Measurements from ENCODE around the gene ENDOU.

Gene ENDOU

GRCh38 chr12:47742253-47742825 lies 17.0 kb upstream of the ENDOU start:
- FAIRE-seq: no peak

- no peak for FAIRE-seq
These were observed 16.0 kb upstream of the ENDOU start for GRCh38 chr12:47741340-47741703.

GRCh38 chr12:47740606-47741339 lies 15.5 kb upstream of the ENDOU start:
- no peak for FAIRE-seq

- no peak for FAIRE-seq
These were observed 14.7 kb upstream of the ENDOU start for GRCh38 chr12:47739979-47740378.

GRCh38 chr12:47739297-47739696 lies 14.0 kb upstream of the ENDOU start:
- no peak for FAIRE-seq

- FAIRE-seq: no peak
These were observed 12.8 kb upstream of the ENDOU start for GRCh38 chr12:47737936-47738594.

- FAIRE-seq: no peak
These were observed 11.8 kb upstream of the ENDOU start for GRCh38 chr12:47736877-47737676.

GRCh38 chr12:47736216-47736615 lies 10.9 kb upstream of the ENDOU start:
- no peak for FAIRE-seq

GRCh38 chr12:47735649-47736048 lies 10.4 kb upstream of the ENDOU start:
- FAIRE-seq: no peak

GRCh38 chr12:47734725-47735480 lies 9.6 kb upstream of the ENDOU start:
- no peak for FAIRE-seq

GRCh38 chr12:47733142-47733541 lies 7.9 kb upstream of the ENDOU start:
- FAIRE-seq: no peak

GRCh38 chr12:47732504-47732903 lies 7.2 kb upstream of the ENDOU start:
- no peak for FAIRE-seq

GRCh38 chr12:47731723-47732122 lies 6.4 kb upstream of the ENDOU start:
- no peak for FAIRE-seq

GRCh38 chr12:47730341-47730744 lies 5.1 kb upstream of the ENDOU start:
- FAIRE-seq: no peak

GRCh38 chr12:47729233-47729632 lies 3.9 kb upstream of the ENDOU start:
- no peak for FAIRE-seq

GRCh38 chr12:47725893-47726292 lies 603 bp upstream of the ENDOU start:
- no peak for FAIRE-seq

GRCh38 chr12:47722941-47723631 lies 2.2 kb downstream of the ENDOU start:
- FAIRE-seq: no peak

- FAIRE-seq: no peak
These were observed 3.0 kb downstream of the ENDOU start for GRCh38 chr12:47722136-47722834.

GRCh38 chr12:47721431-47721973 lies 3.8 kb downstream of the ENDOU start:
- FAIRE-seq: no peak

- no peak for FAIRE-seq
These were observed 6.8 kb downstream of the ENDOU start for GRCh38 chr12:47718531-47718930.
